Transverse colon (tissue), 4 donors: ENCODE results near the gene TXNDC16. TPM values are rescaled to one million over a fixed set of nuclear protein-coding genes. Genes with fewer than 3 reads are reported as not detected.
A peak's percentile ranks its signal among the peaks of the same experiment; 100 is the strongest.

Experiments used
- DNase-seq: peaks from one replicate; pipeline ENCODE4 v3.0.0-alpha.2; 2019
- H3K27ac ChIP-seq, 4 donors: fragments of 200-600 bp; sonication (generic); 2 replicates each; pipeline ENCODE4 v1.5.1; 2016 to 2018; ENCODE audit warnings: inconsistent platforms in 4 of 4
- H3K27me3 ChIP-seq: fragments of 200-600 bp; sonication (generic); 2 replicates; pipeline ENCODE4 v1.5.1; 2017; ENCODE audit warnings: inconsistent platforms
- H3K36me3 ChIP-seq, 4 donors: fragments of 200-600 bp; sonication (generic); 2 replicates each; pipeline ENCODE4 v1.5.1; 2017 to 2019; ENCODE audit warnings: inconsistent platforms in 4 of 4
- H3K4me1 ChIP-seq, 4 donors: fragments of 200-600 bp; sonication (generic); 2 replicates each; pipeline ENCODE4 v1.5.1; 2017 to 2020; ENCODE audit warnings: inconsistent platforms in 4 of 4
- H3K4me3 ChIP-seq, 4 donors: fragments of 200-600 bp; sonication (generic); 1 replicate in 1 of 4; 2 replicates in 3 of 4; pipeline versions ENCODE4 v1.5.1 to v1.6.1; 2017 to 2019; ENCODE audit warnings: inconsistent platforms in 4 of 4
- H3K9me3 ChIP-seq, 2 donors: fragments of 200-600 bp; sonication (generic); 2 replicates each; pipeline ENCODE4 v1.5.1; 2017 to 2019; ENCODE audit warnings: inconsistent platforms in 2 of 2
- CTCF ChIP-seq, 5 experiments: fragments of 200-600 bp in 3 of 5; fragments of 450-650 bp in 2 of 5; sonication (generic) in 3 of 5; IDR thresholded peaks; 1 replicate in 2 of 5; 2 replicates in 3 of 5; pipeline ENCODE4 v1.5.1; 2016 to 2017; ENCODE audit warnings: antibody characterized with exemption in 5 of 5, inconsistent platforms in 3 of 5, mild to moderate bottlenecking in 2 of 5, moderate library complexity in 1 of 5
- EP300 ChIP-seq: sonication (generic); formaldehyde crosslinking; IDR thresholded peaks from one replicate; pipeline ENCODE4 v1.6.1; 2017; ENCODE audit warnings: antibody characterized with exemption, low read depth
- POLR2A ChIP-seq: fragments of 450-650 bp; IDR thresholded peaks from one replicate; pipeline ENCODE4 v1.6.1; 2016; ENCODE audit warnings: antibody characterized with exemption, mild to moderate bottlenecking, moderate library complexity
- POLR2AphosphoS5 ChIP-seq, 3 donors: sonication (generic); formaldehyde crosslinking; IDR thresholded peaks; one replicate each; pipeline ENCODE4 v1.6.1; 2016; ENCODE audit warnings: antibody characterized with exemption in 3 of 3
- WGBS, 2 donors: methylation state at CpG; one replicate each; pipeline ENCODE4 v1.1.5; 2018; ENCODE audit warnings: low coverage in 1 of 2; 5-methylcytosine and 5-hydroxymethylcytosine counted together
- in situ Hi-C, 4 donors: fragments of 200-750 bp; cut with MboI; loops; one replicate each; pipeline versions ENCODE4 v1.15.0 to v1.15.1; 2017; ENCODE audit warnings: low sequenced_read_pairs in 3 of 4, low pct_ligation_motif_present in 1 of 4, low pct_unique_long_range_greater_than_20kb in 1 of 4
- intact Hi-C: fragments of 100-400 bp; cut with DNase I; formaldehyde crosslinking; loops from one replicate; pipeline ENCODE4 v1.15.1; 2023; ENCODE audit warnings: low total_unique reads
- total RNA-seq, 4 donors: library from RNA; depleted of rRNA; stranded (reverse); fragments of >200 nt; gene quantifications; one replicate each; pipeline ENCODE4 v1.1.0, GENCODE V29; 2016

The TXNDC16 gene
- total RNA-seq, 4 donors from 2014 or later = 5.6 to 11.1 (median 7.1) TPM; not detected in 1

GRCh38 chr14:52402812-52403526 is 149.3 kb downstream of the TXNDC16 start:
- Histone ChIP-seq H3K27ac (no peak overlapping the region), H3K4me3 (no peak overlapping the region), H3K4me1 (peaks cover 9 to 35% (median 21%) of the 10 kb centered on the region in 4 donors), H3K36me3 (no peaks in the 10 kb centered on the region), H3K9me3 (no peaks in the 10 kb centered on the region), H3K27me3 (no peaks in the 10 kb centered on the region)
- intact Hi-C loops = no loop called here
- TF ChIP-seq CTCF (IDR thresholded peaks at IDR 0.05) (no peak), POLR2AphosphoS5 (IDR thresholded peaks at IDR 0.05) (no peak)
- 62 to 85% methylated on average over 4 of the region's 4 CpGs for WGBS, 2 donors
- in situ Hi-C loops = no loop called here
- peak; percentile 18 for DNase-seq

- TF ChIP-seq POLR2AphosphoS5 (IDR thresholded peaks at IDR 0.05) = no peak
- no peaks in the 10 kb centered on the region for H3K27me3 ChIP-seq
Measured at GRCh38 chr14:52400846-52401245, 151.5 kb downstream of the TXNDC16 start.

DNA sequence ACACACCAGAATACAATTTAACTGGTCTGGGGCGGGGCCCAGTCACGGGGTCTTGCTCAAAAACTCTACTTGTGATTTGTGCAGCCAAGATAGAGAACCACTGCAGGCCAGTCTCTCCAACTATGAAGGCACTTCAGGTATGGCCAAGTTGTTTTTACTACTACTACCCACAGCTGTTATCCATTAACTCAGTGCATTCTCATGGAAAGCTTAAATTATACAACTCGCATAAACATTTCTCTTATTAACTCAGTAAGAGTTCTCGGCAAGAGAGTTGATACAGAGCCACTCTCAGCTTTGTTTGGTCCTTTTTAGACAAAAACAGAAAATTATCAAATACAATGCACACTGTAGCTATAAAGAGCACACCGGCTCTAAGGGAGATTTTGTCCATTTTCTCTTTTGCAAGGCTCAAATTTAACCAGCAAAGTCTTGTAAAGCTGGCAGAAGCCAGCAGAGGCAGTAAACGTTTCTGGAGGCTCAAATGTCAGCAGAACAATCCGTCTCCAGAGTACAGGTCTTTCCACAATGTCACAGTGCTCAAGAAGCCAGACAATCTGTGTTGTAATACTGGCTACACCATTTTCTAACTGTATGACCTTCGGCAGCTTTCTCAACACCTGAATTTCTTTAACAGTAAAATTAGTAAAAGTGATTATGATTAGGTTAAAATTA is 152.2 kb downstream of the TXNDC16 start:
- Histone ChIP-seq H3K4me1 (peaks cover 9 to 35% (median 21%) of the 10 kb centered on the region in 4 donors), H3K27ac (peak overlapping the region; percentile 27 to 61 (median 48)), H3K4me3 (no peak overlapping the region), H3K36me3 (no peaks in the 10 kb centered on the region), H3K27me3 (no peaks in the 10 kb centered on the region), H3K9me3 (peaks cover 0 to 2% of the 10 kb centered on the region in 2 donors)
- intact Hi-C loops = no loop called here
- in situ Hi-C loops = no loop called here
- peak; percentile 34 for DNase-seq
- 35 to 38% methylated on average over 4 to 8 of the region's 8 CpGs for WGBS, 2 donors
- TF ChIP-seq POLR2A = no peak
- TF ChIP-seq POLR2AphosphoS5 (IDR thresholded peaks at IDR 0.05) = no peak
- no peak for TF ChIP-seq CTCF (IDR thresholded peaks at IDR 0.05)
- no peak for TF ChIP-seq EP300

More at GRCh38 chr14:52400846-52401245, 151.5 kb downstream of the TXNDC16 start:
- intact Hi-C loops (no loop called here), in situ Hi-C loops (no loop called here)
- peak overlapping the region; percentile 27 to 61 (median 48) for H3K27ac ChIP-seq
- peaks cover 0 to 2% of the 10 kb centered on the region in 2 donors for H3K9me3 ChIP-seq
- H3K36me3 ChIP-seq = no peaks in the 10 kb centered on the region
- 52 to 62% methylated on average over 3 of the region's 3 CpGs for WGBS, 2 donors
- no peak for DNase-seq
- no peak overlapping the region for H3K4me3 ChIP-seq
- H3K4me1 ChIP-seq = peaks cover 9 to 35% (median 21%) of the 10 kb centered on the region in 4 donors

GRCh38 chr14:52399104-52399503 is 153.2 kb downstream of the TXNDC16 start:
- Histone ChIP-seq H3K9me3 (peaks cover 0 to 2% of the 10 kb centered on the region in 2 donors), H3K27ac (no peak overlapping the region), H3K4me1 (peaks cover 9 to 35% (median 21%) of the 10 kb centered on the region in 4 donors), H3K27me3 (no peaks in the 10 kb centered on the region), H3K36me3 (no peaks in the 10 kb centered on the region), H3K4me3 (no peak overlapping the region)
- TF ChIP-seq EP300 (no peak), CTCF (IDR thresholded peaks at IDR 0.05) (no peak), POLR2A (no peak), POLR2AphosphoS5 (IDR thresholded peaks at IDR 0.05) (no peak)
- in situ Hi-C loops (no loop called here), intact Hi-C loops (no loop called here)
- no peak for DNase-seq
- 80 to 85% methylated on average over 4 to 5 of the region's 5 CpGs for WGBS, 2 donors
